ENCODE data around the gene CAMK1. TPM values are rescaled to one million over a fixed set of nuclear protein-coding genes. Genes with fewer than 3 reads are reported as not detected.

CAMK1 gene
- total and polyA plus RNA-seq, 9 of the 15 experiments (the other 6 are each of a cell fraction or from before 2014, with no cell fraction given) = 0.23 to 10.7 (median 6.0) TPM

DNA sequence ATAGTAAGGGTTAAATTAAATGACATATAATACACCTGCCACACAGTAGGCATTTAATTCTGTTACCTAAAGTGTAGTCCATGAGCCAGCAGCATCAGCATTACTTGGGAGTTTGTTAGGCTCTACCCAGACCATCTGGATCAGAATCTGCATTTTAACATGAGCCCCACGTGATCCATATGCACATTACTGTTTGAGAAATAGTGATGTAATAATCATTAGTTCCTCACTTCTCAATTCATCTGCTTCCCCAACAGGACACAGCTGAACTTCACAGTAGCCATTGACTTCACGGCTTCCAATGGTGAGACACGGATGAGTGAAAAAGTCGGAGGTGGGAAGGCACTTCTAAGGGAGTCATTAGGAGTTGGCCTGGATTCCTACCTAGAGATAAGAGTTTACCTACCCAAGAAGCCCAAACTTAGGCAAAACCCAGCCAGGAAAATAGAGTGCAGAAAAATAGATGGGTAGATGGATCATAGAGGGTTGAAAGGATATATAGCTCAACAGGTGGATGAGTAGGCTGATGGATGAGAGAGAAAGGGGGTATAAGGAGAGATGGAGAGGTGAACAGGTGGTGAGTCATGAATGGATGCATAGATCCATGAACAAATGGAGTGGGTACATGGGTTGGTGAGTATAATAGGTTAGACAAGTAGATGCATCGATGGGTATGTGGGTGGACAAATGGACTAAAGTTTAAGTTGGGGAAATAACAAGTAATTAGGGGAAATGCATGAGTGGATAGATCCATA, 52.8 kb downstream of the CAMK1 start:
- Histone ChIP-seq H3K36me3 (ENCODE audit: control insufficient read depth, insufficient read depth, low read length) (no peaks in the 10 kb centered on the region), H3K4me3 (no peak overlapping the region), H3K9me3 (replicated peaks; ENCODE audit: control insufficient read depth, insufficient read depth, low read depth, low read length) (no peaks in the 10 kb centered on the region), H3K9ac (ENCODE audit: insufficient read depth in 1 of 2, low read depth in 2 of 2, low read length in 2 of 2) (no peak overlapping the region), H3K4me1 (replicated peaks in 1 of 2; ENCODE audit: control insufficient read depth in 2 of 2, insufficient read depth in 2 of 2, low read length in 2 of 2) (peaks cover 5 to 10% of the 10 kb centered on the region in 2 experiments; a peak in 4 of 5 replicates), H2AFZ (ENCODE audit: low read depth, low read length) (no peak overlapping the region), H4K20me1 (replicated peaks; ENCODE audit: control insufficient read depth, insufficient read depth, low read length) (no peaks in the 10 kb centered on the region), H3K27ac (ENCODE audit: extremely low read depth, low read depth, low read length) (no peak overlapping the region), H3K27me3 (ENCODE audit: control insufficient read depth in 2 of 2, insufficient read depth in 2 of 2, low read length in 2 of 2) (peaks cover 29% of the 10 kb centered on the region in 2 experiments), H3K9me1 (ENCODE audit: control insufficient read depth, insufficient read depth, low read length) (no peaks in the 10 kb centered on the region), H3K4me2 (ENCODE audit: insufficient read depth, low read length) (no peak overlapping the region), H3K79me2 (ENCODE audit: control insufficient read depth, insufficient read depth, low read length) (no peaks in the 10 kb centered on the region)
- intact Hi-C loops (cut with micrococcal nuclease) = loop anchor here (5.0 to 10.0 kb wide), 7 partner anchors 75 to 362 kb away; partner anchors contain the start of genes ARPC4, CRELD1, FANCD2 and RPUSD3
- no TSS peak for BruUV-seq (replicated peaks)
- POLR2A ChIA-PET = interaction anchor here (1.1 kb wide), 1 partner anchor 14 kb away, joined by 3 read pairs; the partner anchor contains the start of gene BRPF1
- in situ Hi-C loops (cut with MboI) = no loop called here
- 31% methylated on average over 5 of the region's 5 CpGs for WGBS (ENCODE audit: insufficient coverage, low coverage, missing lambda C conversion rate)
- no peak for ATAC-seq
- CTCF ChIA-PET (ENCODE audit: low intra/inter-chr PET ratio) = interaction anchor here (1.0 to 1.1 kb wide), 2 partner anchors 563 to 605 kb away, joined by 3 to 4 read pairs; no protein-coding TSS in a partner anchor
- no peak for FAIRE-seq
- DNase-seq (ENCODE audit: extremely low read depth in 1 of 4, low spot score in 3 of 4) = no peak
- TF ChIP-seq PURB (CRISPR knock-in tag; IDR thresholded peaks at IDR 0.05; ENCODE audit: low read depth) = no peak
- TF ChIP-seq ZNF717 (CRISPR knock-in tag; IDR thresholded peaks at IDR 0.05) = no peak
- TF ChIP-seq ZFPM2 (CRISPR knock-in tag; IDR thresholded peaks at IDR 0.05) = no peak
- TF ChIP-seq WHSC1 (IDR thresholded peaks at IDR 0.05; ENCODE audit: low read length) = no peak
- TF ChIP-seq CXXC5 (CRISPR knock-in tag; IDR thresholded peaks at IDR 0.05) = no peak
- no peak for TF ChIP-seq TGIF2 (CRISPR knock-in tag; IDR thresholded peaks at IDR 0.05)
- no peak for TF ChIP-seq THAP12 (CRISPR knock-in tag; IDR thresholded peaks at IDR 0.05)
- TF ChIP-seq NR0B1 (IDR thresholded peaks at IDR 0.05; ENCODE audit: partially characterized antibody) = no peak
- no peak for TF ChIP-seq SNAPC5 (CRISPR knock-in tag; IDR thresholded peaks at IDR 0.05)
- TF ChIP-seq ZBTB17 (CRISPR knock-in tag; IDR thresholded peaks at IDR 0.05) = peak; percentile 67; the same call in 1 of the 2 replicates
- TF ChIP-seq FIP1L1 (IDR thresholded peaks at IDR 0.05; ENCODE audit: low read depth, low read length, poor library complexity, severe bottlenecking) = no peak
- TF ChIP-seq, protein P1, sequence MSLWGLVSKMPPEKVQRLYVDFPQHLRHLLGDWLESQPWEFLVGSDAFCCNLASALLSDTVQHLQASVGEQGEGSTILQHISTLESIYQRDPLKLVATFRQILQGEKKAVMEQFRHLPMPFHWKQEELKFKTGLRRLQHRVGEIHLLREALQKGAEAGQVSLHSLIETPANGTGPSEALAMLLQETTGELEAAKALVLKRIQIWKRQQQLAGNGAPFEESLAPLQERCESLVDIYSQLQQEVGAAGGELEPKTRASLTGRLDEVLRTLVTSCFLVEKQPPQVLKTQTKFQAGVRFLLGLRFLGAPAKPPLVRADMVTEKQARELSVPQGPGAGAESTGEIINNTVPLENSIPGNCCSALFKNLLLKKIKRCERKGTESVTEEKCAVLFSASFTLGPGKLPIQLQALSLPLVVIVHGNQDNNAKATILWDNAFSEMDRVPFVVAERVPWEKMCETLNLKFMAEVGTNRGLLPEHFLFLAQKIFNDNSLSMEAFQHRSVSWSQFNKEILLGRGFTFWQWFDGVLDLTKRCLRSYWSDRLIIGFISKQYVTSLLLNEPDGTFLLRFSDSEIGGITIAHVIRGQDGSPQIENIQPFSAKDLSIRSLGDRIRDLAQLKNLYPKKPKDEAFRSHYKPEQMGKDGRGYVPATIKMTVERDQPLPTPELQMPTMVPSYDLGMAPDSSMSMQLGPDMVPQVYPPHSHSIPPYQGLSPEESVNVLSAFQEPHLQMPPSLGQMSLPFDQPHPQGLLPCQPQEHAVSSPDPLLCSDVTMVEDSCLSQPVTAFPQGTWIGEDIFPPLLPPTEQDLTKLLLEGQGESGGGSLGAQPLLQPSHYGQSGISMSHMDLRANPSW (CRISPR knock-in tag; IDR thresholded peaks at IDR 0.05) = no peak
- TF ChIP-seq, protein P2, sequence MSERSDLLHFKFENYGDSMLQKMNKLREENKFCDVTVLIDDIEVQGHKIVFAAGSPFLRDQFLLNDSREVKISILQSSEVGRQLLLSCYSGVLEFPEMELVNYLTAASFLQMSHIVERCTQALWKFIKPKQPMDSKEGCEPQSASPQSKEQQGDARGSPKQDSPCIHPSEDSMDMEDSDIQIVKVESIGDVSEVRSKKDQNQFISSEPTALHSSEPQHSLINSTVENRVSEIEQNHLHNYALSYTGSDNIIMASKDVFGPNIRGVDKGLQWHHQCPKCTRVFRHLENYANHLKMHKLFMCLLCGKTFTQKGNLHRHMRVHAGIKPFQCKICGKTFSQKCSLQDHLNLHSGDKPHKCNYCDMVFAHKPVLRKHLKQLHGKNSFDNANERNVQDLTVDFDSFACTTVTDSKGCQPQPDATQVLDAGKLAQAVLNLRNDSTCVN (CRISPR knock-in tag; IDR thresholded peaks at IDR 0.05) = no peak
